Measurements from ENCODE around the gene CCDC152.

Gene CCDC152

GRCh38 chr5:42756606-42757601 lies at the start of gene CCDC152:
CCDC152 (plus strand) TSS chr5:42756818; CDS start chr5:42759122, 2,304 bp downstream.
- no peak within 1 kb of the TSS for H3K4me3 Mint-ChIP-seq
- no peaks in the 10 kb centered on the region for H3K36me3 Mint-ChIP-seq (ENCODE audit: low read depth)
- no peaks in the 10 kb centered on the region for H3K4me1 Mint-ChIP-seq
- no peaks in the 10 kb centered on the region for H3K9me3 Mint-ChIP-seq
- H3K27ac Mint-ChIP-seq: no peak within 1 kb of the TSS
- no peak for TF ChIP-seq CTCF (IDR thresholded peaks at IDR 0.05; ENCODE audit: unreplicated experiment in 3 of 3)
- H3K27me3 Mint-ChIP-seq (ENCODE audit: low read depth): no peaks in the 10 kb centered on the region

- H3K36me3 Mint-ChIP-seq (ENCODE audit: low read depth): peaks cover 5% of the 10 kb centered on the region
- no peaks in the 10 kb centered on the region for H3K27me3 Mint-ChIP-seq (ENCODE audit: low read depth)
- no peaks in the 10 kb centered on the region for H3K4me1 Mint-ChIP-seq
- no peak overlapping the region for H3K27ac Mint-ChIP-seq
- no peaks in the 10 kb centered on the region for H3K9me3 Mint-ChIP-seq
- no peak for TF ChIP-seq CTCF (IDR thresholded peaks at IDR 0.05; ENCODE audit: unreplicated experiment in 3 of 3)
- H3K4me3 Mint-ChIP-seq: no peak overlapping the region
These were observed 40.8 kb upstream of the CCDC152 start for GRCh38 chr5:42715785-42716184.

GRCh38 chr5:42718591-42718990 lies 38.0 kb upstream of the CCDC152 start:
- Mint-ChIP-seq H3K4me1 (no peaks in the 10 kb centered on the region), H3K36me3 (ENCODE audit: low read depth) (peaks cover 5% of the 10 kb centered on the region), H3K27me3 (ENCODE audit: low read depth) (no peaks in the 10 kb centered on the region), H3K4me3 (no peak overlapping the region), H3K9me3 (no peaks in the 10 kb centered on the region), H3K27ac (no peak overlapping the region)
- TF ChIP-seq CTCF (IDR thresholded peaks at IDR 0.05; ENCODE audit: unreplicated experiment in 3 of 3): no peak

GRCh38 chr5:42719034-42719433 lies 37.6 kb upstream of the CCDC152 start:
- Mint-ChIP-seq H3K36me3 (ENCODE audit: low read depth) (peaks cover 5% of the 10 kb centered on the region), H3K9me3 (no peaks in the 10 kb centered on the region), H3K27me3 (ENCODE audit: low read depth) (no peaks in the 10 kb centered on the region), H3K4me3 (no peak overlapping the region), H3K27ac (no peak overlapping the region), H3K4me1 (no peaks in the 10 kb centered on the region)
- no peak for TF ChIP-seq CTCF (IDR thresholded peaks at IDR 0.05; ENCODE audit: unreplicated experiment in 3 of 3)

GRCh38 chr5:42720251-42720650 lies 36.4 kb upstream of the CCDC152 start:
- H3K27me3 Mint-ChIP-seq (ENCODE audit: low read depth): no peaks in the 10 kb centered on the region
- peak overlapping the region in 1 of 3 experiments; percentile 38 for H3K27ac Mint-ChIP-seq
- H3K4me1 Mint-ChIP-seq: no peaks in the 10 kb centered on the region
- H3K9me3 Mint-ChIP-seq: no peaks in the 10 kb centered on the region
- H3K36me3 Mint-ChIP-seq (ENCODE audit: low read depth): peaks cover 5% of the 10 kb centered on the region
- H3K4me3 Mint-ChIP-seq: no peak overlapping the region
- no peak for TF ChIP-seq CTCF (IDR thresholded peaks at IDR 0.05; ENCODE audit: unreplicated experiment in 3 of 3)
